ENCODE measurements around the gene CCDC80.
"Not testable (repeated sequence)": the region's sequence is repeated elsewhere in the genome, so short reads cannot be mapped to it uniquely, and the experiment has no call there.

The CCDC80 gene

GRCh38 chr3:112640930-112641801, at the start of gene CCDC80:
TSS of gene CCDC80 (minus strand) at chr3:112641143. CDS start at chr3:112639905, 1,238 bp downstream.
- no peak for DNase-seq

GRCh38 chr3:112689989-112690388, 49.0 kb upstream of the CCDC80 start:
- DNase-seq = no peak

GRCh38 chr3:112689385-112689784, 48.4 kb upstream of the CCDC80 start:
- no peak for DNase-seq

GRCh38 chr3:112688819-112689218, 47.9 kb upstream of the CCDC80 start:
- DNase-seq = no peak

GRCh38 chr3:112688085-112688769, 47.3 kb upstream of the CCDC80 start:
- DNase-seq = no peak

- no peak for DNase-seq
These were observed 46.7 kb upstream of the CCDC80 start for GRCh38 chr3:112687616-112688015.

GRCh38 chr3:112687211-112687610, 46.3 kb upstream of the CCDC80 start:
- no peak for DNase-seq

GRCh38 chr3:112685956-112686799, 45.2 kb upstream of the CCDC80 start:
- no peak for DNase-seq

GRCh38 chr3:112685420-112685819, 44.5 kb upstream of the CCDC80 start:
- DNase-seq = no peak

- no peak for DNase-seq
These were observed 41.4 kb upstream of the CCDC80 start for GRCh38 chr3:112682361-112682760.

GRCh38 chr3:112681822-112682325, 40.9 kb upstream of the CCDC80 start:
- DNase-seq = no peak

- DNase-seq = peak; percentile 91
These were observed 35.8 kb upstream of the CCDC80 start for GRCh38 chr3:112676659-112677234.

GRCh38 chr3:112675943-112676535, 35.1 kb upstream of the CCDC80 start:
- no peak for DNase-seq

- DNase-seq = no peak
These were observed 34.4 kb upstream of the CCDC80 start for GRCh38 chr3:112675349-112675748.

- DNase-seq = no peak
These were observed 32.0 kb upstream of the CCDC80 start for GRCh38 chr3:112672716-112673541.

GRCh38 chr3:112671930-112672715, 31.2 kb upstream of the CCDC80 start:
- DNase-seq = no peak

- no peak for DNase-seq
These were observed 29.9 kb upstream of the CCDC80 start for GRCh38 chr3:112670824-112671223.

GRCh38 chr3:112667599-112667998, 26.7 kb upstream of the CCDC80 start:
- no peak for DNase-seq

- DNase-seq = not testable (repeated sequence)
These were observed 24.1 kb upstream of the CCDC80 start for GRCh38 chr3:112665009-112665408.

GRCh38 chr3:112656043-112656442, 15.1 kb upstream of the CCDC80 start:
- DNase-seq = no peak
